KMS-11 (cell line): ENCODE measurements around the gene GADL1.

Experiments
- H2AFZ ChIP-seq: fragments of 200-600 bp; sonication (generic); 2 replicates; pipeline ENCODE4 v1.6.1; 2016; ENCODE audit warnings: antibody characterized with exemption, mixed run types, low read depth
- H3K27ac ChIP-seq: fragments of 200-600 bp; sonication (generic); 2 replicates; pipeline ENCODE4 v1.6.1; 2016; ENCODE audit warnings: mild to moderate bottlenecking, mixed run types
- H3K27me3 ChIP-seq: fragments of 200-600 bp; sonication (generic); 2 replicates; pipeline ENCODE4 v1.6.1; 2017; ENCODE audit warnings: mild to moderate bottlenecking, low read depth, mixed run types, moderate library complexity; ENCODE audit not compliant: insufficient read depth
- H3K36me3 ChIP-seq: fragments of 200-600 bp; sonication (generic); 2 replicates; pipeline ENCODE4 v1.6.1; 2017; ENCODE audit warnings: mild to moderate bottlenecking, mixed run types; ENCODE audit not compliant: insufficient read depth
- H3K4me1 ChIP-seq: fragments of 200-600 bp; sonication (generic); 2 replicates; pipeline ENCODE4 v1.6.1; 2016; ENCODE audit warnings: mild to moderate bottlenecking, low read depth, mixed run types; ENCODE audit not compliant: poor library complexity, severe bottlenecking
- H3K4me2 ChIP-seq: fragments of 200-600 bp; sonication (generic); 2 replicates; pipeline ENCODE4 v1.7.0; 2016; ENCODE audit warnings: mild to moderate bottlenecking, mixed run types
- H3K4me3 ChIP-seq: fragments of 200-600 bp; sonication (generic); IDR thresholded peaks from 2 replicates; pipeline ENCODE4 v1.6.1; 2017; ENCODE audit warnings: low read depth, low read length, mixed read lengths; ENCODE audit not compliant: insufficient read depth
- H3K79me2 ChIP-seq: fragments of 200-600 bp; sonication (generic); 2 replicates; pipeline ENCODE4 v1.6.1; 2016; ENCODE audit warnings: low read depth, mixed run types; ENCODE audit not compliant: insufficient read depth
- H3K9ac ChIP-seq: fragments of 200-600 bp; sonication (generic); 2 replicates; pipeline ENCODE4 v1.6.1; 2016; ENCODE audit warnings: mild to moderate bottlenecking, mixed run types
- H4K20me1 ChIP-seq: fragments of 200-600 bp; sonication (generic); 2 replicates; pipeline ENCODE4 v1.6.1; 2016; ENCODE audit warnings: mild to moderate bottlenecking, mixed run types; ENCODE audit not compliant: insufficient read depth
- TF ChIP-seq, protein P1 (sequence below): fragments of 200-600 bp; sonication (generic); conservative IDR thresholded peaks from 2 replicates; pipeline ENCODE4 v1.6.1; 2017; ENCODE audit warnings: low read depth, mild to moderate bottlenecking, antibody characterized with exemption, low read length, moderate library complexity, mixed read lengths

Gene GADL1

DNA sequence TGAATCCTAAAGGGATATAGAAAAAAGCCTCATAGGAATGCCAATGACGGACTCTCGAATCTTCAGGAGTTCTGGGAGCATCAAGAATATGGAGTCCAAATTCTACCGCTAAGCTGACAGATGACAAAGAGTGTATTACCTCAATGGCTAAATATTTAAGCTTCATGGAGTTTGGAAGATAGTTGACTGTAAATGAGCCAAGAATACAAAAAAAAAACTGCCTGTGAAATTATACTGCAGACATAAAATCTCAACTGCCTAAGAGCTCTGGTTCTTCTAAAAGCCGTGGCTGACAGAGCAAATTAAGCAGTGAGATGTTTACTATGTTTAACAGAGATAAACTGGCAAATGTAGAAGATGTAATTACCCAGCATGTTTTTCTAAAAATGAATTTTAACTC is 140.0 kb downstream of the GADL1 start:
- Histone ChIP-seq H3K27me3 (no peaks in the 10 kb centered on the region), H3K4me1 (no peaks in the 10 kb centered on the region), H3K9ac (no peak overlapping the region), H4K20me1 (no peaks in the 10 kb centered on the region), H2AFZ (no peak overlapping the region), H3K27ac (no peak overlapping the region), H3K4me2 (no peak overlapping the region), H3K36me3 (no peaks in the 10 kb centered on the region), H3K79me2 (no peaks in the 10 kb centered on the region), H3K4me3 (no peak overlapping the region)
- TF ChIP-seq, protein P1, sequence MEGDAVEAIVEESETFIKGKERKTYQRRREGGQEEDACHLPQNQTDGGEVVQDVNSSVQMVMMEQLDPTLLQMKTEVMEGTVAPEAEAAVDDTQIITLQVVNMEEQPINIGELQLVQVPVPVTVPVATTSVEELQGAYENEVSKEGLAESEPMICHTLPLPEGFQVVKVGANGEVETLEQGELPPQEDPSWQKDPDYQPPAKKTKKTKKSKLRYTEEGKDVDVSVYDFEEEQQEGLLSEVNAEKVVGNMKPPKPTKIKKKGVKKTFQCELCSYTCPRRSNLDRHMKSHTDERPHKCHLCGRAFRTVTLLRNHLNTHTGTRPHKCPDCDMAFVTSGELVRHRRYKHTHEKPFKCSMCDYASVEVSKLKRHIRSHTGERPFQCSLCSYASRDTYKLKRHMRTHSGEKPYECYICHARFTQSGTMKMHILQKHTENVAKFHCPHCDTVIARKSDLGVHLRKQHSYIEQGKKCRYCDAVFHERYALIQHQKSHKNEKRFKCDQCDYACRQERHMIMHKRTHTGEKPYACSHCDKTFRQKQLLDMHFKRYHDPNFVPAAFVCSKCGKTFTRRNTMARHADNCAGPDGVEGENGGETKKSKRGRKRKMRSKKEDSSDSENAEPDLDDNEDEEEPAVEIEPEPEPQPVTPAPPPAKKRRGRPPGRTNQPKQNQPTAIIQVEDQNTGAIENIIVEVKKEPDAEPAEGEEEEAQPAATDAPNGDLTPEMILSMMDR: no peak

DNA sequence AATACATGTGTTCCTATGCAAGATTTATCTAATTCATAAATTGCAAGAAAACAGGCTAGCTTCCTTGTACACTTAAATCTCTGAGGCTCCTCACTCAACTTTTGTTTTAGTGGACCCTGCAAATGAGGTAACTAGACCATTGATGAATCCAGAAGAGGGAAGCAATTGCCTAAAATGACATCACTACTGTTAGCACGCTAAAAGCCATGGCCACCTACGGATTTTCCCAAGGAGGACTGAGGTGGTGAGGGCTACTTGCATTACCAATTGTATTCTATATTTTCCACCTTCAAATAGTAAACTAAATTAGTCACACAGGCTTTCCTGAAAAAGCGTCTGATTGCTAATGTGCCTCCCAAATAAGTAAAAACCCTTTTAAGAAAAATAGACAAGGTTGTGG is 140.7 kb downstream of the GADL1 start:
- Histone ChIP-seq H4K20me1 (no peaks in the 10 kb centered on the region), H3K27me3 (no peaks in the 10 kb centered on the region), H2AFZ (no peak overlapping the region), H3K36me3 (no peaks in the 10 kb centered on the region), H3K4me3 (no peak overlapping the region), H3K4me2 (no peak overlapping the region), H3K27ac (no peak overlapping the region), H3K9ac (no peak overlapping the region), H3K79me2 (no peaks in the 10 kb centered on the region), H3K4me1 (no peaks in the 10 kb centered on the region)
- TF ChIP-seq, protein P1: no peak

DNA sequence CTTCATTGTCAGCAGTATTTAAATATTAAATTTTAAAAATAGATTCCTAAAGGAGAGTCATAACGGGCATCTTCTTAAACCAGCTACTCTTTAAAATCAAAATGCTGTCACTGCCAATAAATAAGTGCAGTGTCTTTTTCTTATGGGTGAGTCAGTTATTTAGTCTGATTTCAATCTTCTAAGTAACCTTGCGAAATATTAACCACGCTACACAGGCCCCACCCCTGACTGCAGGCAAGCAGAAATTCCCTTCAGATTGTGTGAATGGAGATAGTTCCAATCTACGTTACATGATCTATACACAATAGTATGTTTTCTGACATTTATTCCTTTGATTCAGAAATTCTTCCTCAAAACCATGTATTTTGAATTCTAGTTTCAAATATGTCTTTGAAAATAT is 141.5 kb downstream of the GADL1 start:
- Histone ChIP-seq H3K4me2 (no peak overlapping the region), H3K9ac (no peak overlapping the region)
- TF ChIP-seq, protein P1: no peak

DNA sequence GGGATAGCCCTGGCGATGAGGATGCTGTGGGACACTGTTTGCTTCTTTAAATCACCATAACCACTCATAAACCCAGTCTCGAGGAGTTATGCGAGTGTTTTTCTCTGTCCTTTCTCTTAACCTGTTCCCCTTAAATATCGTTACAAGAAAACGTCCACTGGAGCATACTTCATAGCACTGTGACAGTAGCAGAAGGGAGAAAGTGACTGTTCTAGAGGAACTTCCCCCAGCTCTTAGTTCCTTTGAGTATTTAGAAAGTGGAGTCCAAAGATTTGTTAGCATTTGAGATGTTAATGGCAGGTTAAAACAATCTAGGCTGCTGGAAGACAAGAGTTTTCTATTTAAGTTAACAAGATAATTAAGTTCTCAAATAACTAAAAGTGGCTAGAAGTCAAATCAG is 142.0 kb downstream of the GADL1 start:
- Histone ChIP-seq H3K27ac (no peak overlapping the region), H3K4me2 (no peak overlapping the region), H3K36me3 (no peaks in the 10 kb centered on the region), H2AFZ (no peak overlapping the region), H4K20me1 (no peaks in the 10 kb centered on the region), H3K4me3 (no peak overlapping the region), H3K4me1 (no peaks in the 10 kb centered on the region), H3K27me3 (no peaks in the 10 kb centered on the region), H3K79me2 (no peaks in the 10 kb centered on the region), H3K9ac (no peak overlapping the region)
- TF ChIP-seq, protein P1: no peak

More for the DNA sequence above, 141.5 kb downstream of the GADL1 start:
- Histone ChIP-seq H3K36me3 (no peaks in the 10 kb centered on the region), H4K20me1 (no peaks in the 10 kb centered on the region), H3K79me2 (no peaks in the 10 kb centered on the region), H3K27me3 (no peaks in the 10 kb centered on the region), H3K4me3 (no peak overlapping the region), H3K4me1 (no peaks in the 10 kb centered on the region), H2AFZ (no peak overlapping the region), H3K27ac (no peak overlapping the region)
